NOMO-1 treated with dmso at 0.1 percent for 144 hours (cell line): ENCODE measurements around the gene UGT2B7.
"Not testable (repeated sequence)": the region's sequence is repeated elsewhere in the genome, so short reads cannot be mapped to it uniquely, and the experiment has no call there.

Experiments used
- DNase-seq: peaks from one replicate; lab custom pipeline; 2025; ENCODE audit not compliant: unreplicated experiment; lab: John Stamatoyannopoulos, UW

The UGT2B7 gene

GRCh38 chr4:69096111-69096656, at the start of gene UGT2B7:
Gene UGT2B7 (plus strand): TSS chr4:69096474. CDS start chr4:69096521, 47 bp downstream.
- DNase-seq, result no peak

- no peak for DNase-seq
Observed at GRCh38 chr4:69049860-69050259, 46.4 kb upstream of the UGT2B7 start.

- not testable (repeated sequence) for DNase-seq
Observed at GRCh38 chr4:69050853-69051575, 45.3 kb upstream of the UGT2B7 start.

DNA sequence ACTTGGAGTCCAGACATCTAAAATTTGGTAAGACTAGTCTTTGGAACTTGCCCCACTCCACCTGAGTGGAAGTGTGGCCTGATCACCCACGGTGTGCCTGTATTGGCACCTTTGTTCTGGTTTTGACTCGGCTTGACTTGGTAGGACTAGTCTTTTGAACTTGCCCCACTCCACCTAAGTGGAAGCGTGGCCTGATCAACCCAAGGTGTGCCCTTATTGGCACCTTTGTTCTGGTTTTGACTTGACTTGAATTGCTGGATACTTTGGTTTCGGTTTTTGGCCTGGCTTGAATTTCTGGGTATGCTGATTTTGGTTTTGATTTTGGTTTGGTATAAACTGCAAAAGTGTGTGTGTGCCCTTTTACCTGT, 44.7 kb upstream of the UGT2B7 start:
- DNase-seq, result no peak

- DNase-seq, result not testable (repeated sequence)
Observed at GRCh38 chr4:69053309-69053885, 42.9 kb upstream of the UGT2B7 start.

- DNase-seq, result not testable (repeated sequence)
Observed at GRCh38 chr4:69054033-69054432, 42.2 kb upstream of the UGT2B7 start.

DNA sequence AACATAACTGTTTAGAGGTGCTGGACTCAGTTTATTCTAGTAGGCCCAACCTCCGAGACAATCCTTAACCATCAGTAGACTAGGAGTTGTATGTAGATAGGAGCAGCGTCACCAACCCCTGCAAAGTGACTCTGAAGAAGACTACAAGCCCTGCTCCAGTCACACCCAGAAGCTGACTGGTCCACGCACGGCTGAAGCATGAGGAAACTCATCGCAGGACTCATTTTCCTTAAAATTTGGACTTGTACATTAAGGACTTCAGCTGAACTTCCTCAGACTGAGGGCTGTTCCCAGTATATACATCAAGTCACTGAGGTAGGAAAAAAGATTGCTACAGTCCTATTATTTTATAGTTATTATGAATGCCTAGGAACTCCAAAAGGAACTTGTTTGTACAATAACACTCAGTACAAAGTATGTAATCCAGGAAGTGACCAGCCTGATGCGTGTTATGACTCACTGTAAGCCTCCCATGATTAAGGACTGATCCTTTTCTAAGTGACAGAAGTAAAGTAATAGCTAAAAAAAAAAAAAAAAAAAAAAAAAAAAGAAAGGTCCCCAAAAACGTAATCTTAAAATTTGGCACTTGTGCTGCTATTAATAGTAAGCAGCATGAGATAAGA, 41.6 kb upstream of the UGT2B7 start:
- DNase-seq, result no peak

DNA sequence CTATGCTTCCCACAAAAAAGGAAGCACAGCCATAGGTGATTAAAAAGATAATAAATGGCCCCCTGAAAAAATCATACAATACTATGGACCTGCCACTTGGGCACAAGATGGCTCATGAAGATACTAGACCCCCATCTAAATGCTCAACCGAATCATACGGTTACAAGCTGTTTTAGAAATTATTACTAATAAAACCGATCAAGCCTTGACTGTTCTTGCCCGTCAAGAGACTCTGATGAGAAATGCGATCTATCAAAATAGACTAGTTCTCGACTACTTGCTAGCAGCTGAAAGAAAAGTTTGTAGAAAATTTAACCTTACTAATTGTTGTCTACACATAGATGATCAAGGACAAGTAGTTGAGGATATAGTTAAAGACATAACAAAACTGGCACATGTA, 40.1 kb upstream of the UGT2B7 start:
- DNase-seq, result no peak

DNA sequence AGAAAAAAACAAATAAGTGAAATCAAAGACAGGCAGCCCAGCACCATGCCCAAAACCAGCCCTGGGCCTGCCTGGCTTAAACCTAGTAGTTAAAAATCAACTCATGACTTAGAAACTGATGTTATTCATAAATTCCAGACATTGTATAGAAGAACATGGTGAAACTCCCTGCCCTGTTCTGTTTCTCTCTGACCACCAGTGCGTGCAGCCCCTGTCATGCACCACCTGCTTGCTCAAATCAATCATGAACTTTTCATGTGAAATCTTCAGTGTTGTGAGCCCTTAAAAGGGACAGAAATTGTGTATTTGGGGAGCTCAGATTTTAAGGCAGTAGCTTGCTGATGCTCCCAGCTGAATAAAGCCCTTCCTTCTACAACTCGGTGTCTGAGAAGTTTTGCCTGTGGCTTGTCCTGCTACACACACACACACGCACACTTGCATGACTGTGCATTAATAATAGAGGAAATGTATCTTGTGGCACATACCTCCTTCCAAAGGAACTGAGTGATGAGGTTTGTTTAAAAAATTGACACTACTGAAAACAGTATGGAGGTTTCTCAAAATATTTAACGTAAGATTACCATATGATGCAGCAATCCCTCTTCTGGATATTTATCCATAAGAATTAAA, 39.2 kb upstream of the UGT2B7 start:
- no peak for DNase-seq

DNA sequence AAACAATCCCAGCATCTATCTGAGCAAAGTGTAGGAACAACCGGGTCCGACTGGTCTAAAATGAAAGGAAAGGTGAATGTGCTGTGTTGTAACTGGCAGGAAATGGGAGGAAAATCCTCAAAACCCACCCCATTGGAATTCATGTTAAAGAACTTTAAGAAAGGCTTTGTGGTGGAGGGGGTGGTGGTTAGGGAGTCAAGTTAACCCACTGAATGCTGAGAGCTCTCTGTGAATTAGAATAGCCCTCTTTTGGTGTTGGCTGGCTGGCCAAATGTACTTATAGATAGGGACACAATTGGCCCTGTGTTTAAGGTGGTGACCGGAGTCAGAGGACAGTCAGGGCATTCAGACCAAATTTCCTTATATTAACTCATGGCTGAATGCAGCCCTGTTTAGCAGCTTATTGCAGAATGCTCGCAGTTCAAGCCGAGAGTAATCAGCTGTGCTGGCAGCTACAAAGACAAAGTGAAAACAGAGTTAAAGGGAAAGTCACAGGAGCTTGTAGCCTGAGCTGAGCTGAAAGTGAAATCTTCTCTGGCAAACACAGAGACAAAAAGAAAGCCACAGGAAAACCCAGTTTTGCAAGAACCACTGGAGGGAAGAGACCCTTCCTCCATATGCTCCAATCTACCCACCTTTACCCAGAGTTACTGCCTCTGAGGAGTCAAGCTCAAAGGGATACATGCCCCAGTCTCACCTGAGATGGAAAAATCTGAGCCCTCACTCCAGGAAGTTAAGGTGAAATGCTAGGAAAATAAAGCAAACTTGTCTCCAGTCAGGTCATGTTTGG, 38.5 kb upstream of the UGT2B7 start:
- DNase-seq, result no peak

DNA sequence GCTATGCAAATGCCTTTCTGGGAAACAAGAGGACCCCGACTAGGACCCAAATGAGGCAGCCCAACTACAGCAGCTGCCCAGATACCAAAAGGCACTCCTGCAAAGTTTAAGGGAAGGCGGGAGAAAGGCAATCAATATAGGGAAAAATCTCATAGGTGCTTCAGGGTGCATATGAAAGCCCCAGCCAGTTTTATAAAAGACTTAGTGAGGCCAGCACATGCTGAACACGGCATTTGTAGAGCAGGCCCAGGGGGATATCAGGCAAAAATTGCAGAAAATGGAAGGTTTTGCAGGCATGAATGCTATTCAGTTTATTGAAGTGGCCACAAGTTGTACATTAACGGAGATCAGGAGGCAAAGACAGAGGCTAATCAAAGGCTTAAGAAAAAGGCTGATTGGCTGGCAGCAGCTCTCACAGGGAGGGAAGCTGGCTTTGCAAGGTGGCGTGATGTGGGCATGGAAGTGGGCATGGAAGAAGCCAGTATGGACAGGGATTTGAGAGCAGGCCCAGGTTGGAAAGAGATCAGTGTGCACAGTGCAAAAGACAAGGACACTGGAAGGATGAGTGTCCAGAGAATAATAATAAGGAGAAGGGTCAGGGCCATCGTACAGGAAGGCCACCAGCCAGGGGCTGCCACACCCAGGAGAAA, 37.7 kb upstream of the UGT2B7 start:
- no peak for DNase-seq

DNA sequence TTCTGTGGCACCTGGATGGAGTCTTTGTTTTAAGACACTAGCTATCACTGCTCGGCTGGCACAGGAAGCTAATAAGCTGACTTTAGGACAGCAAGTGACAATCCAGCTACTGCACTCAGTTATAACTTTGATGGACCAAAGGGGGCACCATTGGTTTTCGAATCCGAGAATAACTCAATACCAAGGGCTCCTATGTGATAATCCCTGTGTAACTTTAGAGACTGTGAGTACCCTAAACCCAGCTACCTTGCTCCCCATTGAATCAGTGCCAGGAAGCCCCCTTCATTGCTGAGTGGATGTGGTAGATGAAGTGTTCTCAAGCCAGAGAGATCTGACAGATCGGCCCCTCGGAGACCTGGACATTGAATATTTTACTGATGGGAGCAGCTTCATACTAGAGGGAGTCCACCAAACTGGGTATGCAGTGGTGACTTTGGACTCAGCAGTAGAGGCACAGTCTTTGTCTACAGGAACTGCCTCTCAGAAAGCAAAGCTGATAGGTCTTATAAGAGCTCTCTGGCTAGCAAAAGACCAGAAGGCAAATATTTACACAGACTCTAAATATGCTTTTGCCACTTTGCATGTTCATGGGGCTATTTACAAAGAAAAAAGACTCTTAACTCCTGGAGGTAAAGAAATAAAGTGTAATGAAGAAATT, 35.5 kb upstream of the UGT2B7 start:
- DNase-seq, result no peak

DNA sequence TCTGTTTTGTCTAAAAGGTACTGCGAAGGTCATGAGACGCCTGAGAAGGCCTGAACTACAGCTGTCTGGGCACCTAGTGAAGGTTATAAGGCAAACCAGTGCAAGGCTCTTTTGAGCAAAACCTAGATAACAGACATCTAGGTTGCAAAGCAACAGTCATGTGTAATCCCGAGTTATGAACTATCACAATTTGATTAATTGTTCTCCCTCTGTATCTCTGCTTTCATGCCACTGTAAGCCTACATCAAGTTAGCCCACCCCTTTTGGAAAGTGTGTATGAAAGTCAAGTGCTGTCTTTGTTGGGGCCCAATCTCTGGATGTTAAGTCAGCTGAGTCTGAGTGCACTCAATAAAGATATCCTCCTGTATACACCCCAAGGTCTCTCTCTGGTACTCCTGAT, 31.9 kb upstream of the UGT2B7 start:
- no peak for DNase-seq

DNA sequence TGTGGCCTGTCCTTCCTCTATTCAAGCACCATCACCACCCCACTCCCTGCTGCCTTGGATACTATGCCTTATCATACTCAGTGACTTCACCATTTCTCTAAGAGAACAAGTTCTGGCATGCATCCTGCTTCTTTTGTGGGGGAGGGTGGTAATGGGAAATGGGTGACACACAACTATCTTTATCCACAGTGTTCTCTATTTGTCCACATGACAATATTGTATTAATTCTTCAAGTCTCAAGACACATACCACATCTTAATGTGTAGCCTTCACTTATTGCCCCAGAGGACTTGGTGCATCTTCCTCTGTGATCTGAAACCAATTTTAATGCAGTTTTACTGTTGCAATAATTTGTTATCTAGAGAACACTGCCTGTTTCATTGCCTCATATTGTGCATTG, 29.3 kb upstream of the UGT2B7 start:
- no peak for DNase-seq

DNA sequence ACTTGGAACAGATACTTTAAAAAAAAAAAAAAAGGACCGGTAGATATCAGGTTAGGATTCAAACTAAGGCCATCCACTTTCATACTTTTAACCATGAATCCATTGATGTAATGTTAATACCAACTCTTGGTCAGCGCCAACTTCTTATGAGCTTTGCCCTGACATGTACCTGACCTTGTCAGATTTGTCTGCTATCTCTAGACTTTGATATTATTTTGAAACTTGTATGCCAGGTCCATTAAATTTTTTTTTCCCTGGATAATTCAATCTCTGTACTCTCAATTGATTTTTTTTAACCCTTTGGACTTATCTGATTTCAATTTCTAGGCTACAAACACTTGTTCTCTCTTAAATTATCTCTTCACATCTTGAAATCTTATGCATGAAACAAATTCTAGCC, 27.2 kb upstream of the UGT2B7 start:
- DNase-seq, result no peak

DNA sequence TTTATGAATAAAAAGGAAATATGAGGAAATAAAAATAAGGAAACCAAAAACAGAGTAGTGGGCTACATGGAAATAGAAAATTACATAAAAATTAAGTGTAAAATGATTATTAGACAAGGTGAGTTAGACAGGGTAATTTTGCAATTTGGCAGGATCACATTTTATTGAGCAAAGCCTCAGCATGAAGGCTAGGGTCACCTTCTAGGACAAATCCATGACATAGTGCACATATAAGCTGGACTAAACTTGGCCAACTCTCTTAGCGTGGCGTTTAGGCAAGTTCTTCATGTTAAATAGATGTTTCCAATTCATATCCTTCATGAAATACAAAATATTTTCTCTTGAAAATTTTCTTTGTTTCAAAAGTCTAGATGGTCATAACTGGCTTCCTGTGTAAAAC, 25.7 kb upstream of the UGT2B7 start:
- no peak for DNase-seq

DNA sequence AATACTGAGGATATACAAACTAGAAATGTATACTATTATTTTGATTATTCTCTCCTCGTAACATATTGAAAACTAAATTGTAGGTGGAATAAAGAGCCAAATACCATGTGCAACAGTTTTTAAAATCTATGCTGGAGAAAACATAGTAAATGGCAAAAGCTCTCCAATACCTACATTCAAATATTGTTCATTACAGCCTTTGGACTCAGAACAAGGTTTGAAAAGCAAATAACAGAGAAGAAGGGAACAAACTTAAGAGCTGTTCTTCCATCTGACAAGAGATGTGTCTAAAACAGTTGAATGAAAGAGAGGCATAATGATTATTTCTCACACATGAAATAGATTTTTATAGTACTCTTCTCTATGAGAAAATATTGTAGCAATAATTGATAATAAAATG, 25.0 kb upstream of the UGT2B7 start:
- DNase-seq, result no peak

DNA sequence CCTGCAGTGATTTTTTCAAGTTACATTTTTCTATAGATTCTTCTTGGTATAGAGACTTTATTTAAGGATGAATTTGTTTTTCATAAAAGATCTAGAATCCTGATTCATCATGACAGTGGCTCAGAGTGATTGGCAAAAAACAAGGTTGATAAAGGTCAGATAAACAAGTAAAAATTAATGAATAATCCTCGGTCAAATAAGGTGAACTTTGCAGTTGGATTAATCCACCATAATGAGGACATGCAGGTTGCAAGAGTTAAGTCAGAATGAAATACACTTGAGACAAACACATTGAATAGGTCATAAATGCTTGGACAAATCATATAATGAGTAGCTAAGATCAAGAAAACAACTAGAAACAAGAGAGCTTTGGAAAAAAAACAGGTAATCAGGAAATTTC, 22.9 kb upstream of the UGT2B7 start:
- no peak for DNase-seq

DNA sequence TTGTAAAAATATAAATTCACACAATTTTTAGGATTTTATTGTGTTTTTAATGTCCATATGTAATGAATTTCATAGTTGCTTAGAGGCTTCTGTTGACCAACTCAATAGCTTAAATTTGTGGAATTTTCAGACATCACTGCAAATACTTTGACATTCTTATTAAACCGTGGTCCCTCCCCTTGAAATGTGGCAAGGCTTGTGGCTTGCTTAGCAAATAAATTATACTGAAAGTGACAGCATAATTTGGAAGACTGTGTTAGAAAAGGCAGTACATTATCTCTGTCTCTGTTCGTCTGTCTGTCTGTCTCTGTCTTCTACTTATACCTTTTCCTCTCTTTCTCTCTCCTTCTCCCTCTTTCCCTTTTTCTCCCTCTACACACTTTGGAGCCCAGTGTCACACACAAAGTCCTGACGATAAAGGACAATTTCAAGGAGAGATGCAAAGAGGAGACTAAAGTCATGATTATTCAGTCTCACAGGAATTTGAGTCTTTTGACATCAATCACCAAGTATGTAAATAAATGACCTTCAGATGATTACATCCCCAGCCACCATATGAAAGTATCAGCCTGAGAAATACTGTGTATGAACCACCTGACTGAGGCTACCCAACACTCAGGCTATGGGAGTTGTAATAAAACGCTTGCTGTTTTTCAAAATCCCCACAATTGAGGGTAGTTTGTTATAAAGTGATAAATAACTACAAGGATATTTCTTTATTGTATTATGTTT, 21.0 kb upstream of the UGT2B7 start:
- DNase-seq, result no peak
